NB4 (cell line): Measurements from ENCODE around the gene DNM1.

Source experiments
- DNase-seq: peaks from one replicate; pipeline ENCODE4 v3.0.0; 2010; ENCODE audit warnings: low read depth
- H3K4me3 ChIP-seq: one replicate; pipeline ENCODE4 v1.5.1; 2011; ENCODE audit warnings: mild to moderate bottlenecking, low read depth, low read length, moderate library complexity
- MYC ChIP-seq: IDR thresholded peaks from 2 replicates; pipeline ENCODE4 v1.6.1; 2011; ENCODE audit warnings: low read depth, low read length
- POLR2A ChIP-seq: IDR thresholded peaks from 2 replicates; pipeline ENCODE4 v1.6.1; 2011; ENCODE audit warnings: mild to moderate bottlenecking; ENCODE audit not compliant: insufficient read length; ENCODE audit errors: extremely low read depth
- TF ChIP-seq, protein P1 (sequence below): IDR thresholded peaks from one replicate; pipeline ENCODE4 v1.5.1; 2012; ENCODE audit warnings: low read depth, low read length
- TF ChIP-seq, protein P2 (sequence below): IDR thresholded peaks from 2 replicates; pipeline ENCODE4 v1.6.1; 2011; ENCODE audit warnings: low read depth, low read length

DNM1 gene

DNA sequence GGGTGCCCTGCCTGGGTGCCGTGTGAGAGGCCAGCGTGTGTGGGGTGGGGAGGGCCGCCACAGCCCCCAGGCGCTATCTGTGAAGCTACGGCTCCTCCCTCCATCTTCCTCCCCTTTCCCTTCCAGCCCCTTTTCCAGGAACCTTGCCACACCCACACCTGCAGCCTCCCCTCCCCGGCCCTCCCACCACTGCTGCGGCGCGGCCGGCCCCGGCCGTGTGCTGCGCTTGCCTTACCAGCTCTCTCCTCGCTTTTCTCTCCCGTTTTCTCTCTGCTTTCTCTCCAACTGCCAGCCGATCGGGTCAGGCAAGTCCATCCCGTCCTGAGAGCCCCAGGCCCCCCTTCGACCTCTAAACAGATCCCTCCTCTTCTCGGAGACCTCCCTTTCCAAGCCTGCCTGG is 51.2 kb downstream of the DNM1 start:
- no peak for DNase-seq
- H3K4me3 ChIP-seq, result no peak overlapping the region
- TF ChIP-seq, protein P1, sequence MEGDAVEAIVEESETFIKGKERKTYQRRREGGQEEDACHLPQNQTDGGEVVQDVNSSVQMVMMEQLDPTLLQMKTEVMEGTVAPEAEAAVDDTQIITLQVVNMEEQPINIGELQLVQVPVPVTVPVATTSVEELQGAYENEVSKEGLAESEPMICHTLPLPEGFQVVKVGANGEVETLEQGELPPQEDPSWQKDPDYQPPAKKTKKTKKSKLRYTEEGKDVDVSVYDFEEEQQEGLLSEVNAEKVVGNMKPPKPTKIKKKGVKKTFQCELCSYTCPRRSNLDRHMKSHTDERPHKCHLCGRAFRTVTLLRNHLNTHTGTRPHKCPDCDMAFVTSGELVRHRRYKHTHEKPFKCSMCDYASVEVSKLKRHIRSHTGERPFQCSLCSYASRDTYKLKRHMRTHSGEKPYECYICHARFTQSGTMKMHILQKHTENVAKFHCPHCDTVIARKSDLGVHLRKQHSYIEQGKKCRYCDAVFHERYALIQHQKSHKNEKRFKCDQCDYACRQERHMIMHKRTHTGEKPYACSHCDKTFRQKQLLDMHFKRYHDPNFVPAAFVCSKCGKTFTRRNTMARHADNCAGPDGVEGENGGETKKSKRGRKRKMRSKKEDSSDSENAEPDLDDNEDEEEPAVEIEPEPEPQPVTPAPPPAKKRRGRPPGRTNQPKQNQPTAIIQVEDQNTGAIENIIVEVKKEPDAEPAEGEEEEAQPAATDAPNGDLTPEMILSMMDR, result no peak
- TF ChIP-seq, protein P2, sequence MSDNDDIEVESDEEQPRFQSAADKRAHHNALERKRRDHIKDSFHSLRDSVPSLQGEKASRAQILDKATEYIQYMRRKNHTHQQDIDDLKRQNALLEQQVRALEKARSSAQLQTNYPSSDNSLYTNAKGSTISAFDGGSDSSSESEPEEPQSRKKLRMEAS, result no peak
- no peak for TF ChIP-seq MYC
- TF ChIP-seq POLR2A, result no peak

DNA sequence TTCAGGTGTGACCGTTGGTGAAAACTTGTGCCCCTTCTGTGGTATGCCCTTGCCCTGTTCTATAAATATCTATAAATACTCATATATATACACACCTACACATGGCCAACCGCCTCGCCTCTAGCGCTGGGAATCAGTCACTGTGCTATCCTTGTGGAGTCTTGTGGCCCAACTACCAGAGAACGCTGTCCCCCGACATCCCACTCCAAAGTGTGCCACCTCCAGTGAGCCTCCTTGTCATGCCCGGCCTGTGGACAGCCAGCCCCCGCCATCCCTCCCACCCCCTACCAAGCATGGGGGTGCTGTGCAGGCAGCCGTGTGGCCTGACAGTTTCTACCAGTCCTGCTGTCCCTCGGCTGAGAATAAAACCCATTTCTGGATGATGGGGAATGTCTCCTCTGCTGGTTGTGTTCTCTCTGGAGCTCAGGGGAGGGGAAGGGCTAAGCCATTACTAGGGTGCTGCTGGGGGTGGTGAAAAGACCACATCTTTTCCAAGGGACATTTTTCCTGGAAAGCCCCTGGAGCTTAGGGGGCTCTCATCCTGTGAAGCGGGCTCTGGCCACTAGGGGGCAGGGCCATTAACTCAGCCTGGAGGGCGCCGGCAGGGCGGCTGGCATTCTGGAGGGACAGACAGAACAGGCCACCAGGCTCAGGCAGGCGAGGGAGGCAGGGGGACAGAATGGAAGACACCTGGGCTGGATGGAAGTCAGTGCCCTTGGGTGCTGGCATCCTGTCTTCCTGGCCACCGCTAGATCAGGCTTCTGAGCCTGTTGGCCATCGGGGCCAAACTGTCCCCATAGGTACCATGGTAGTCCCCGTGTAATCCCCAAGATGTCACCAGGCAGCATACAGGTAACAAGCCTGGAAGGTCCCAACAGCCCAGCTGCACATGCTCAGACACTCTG is 51.9 kb downstream of the DNM1 start:
- no peak for TF ChIP-seq MYC
- TF ChIP-seq, protein P1, result peak; percentile 94

DNA sequence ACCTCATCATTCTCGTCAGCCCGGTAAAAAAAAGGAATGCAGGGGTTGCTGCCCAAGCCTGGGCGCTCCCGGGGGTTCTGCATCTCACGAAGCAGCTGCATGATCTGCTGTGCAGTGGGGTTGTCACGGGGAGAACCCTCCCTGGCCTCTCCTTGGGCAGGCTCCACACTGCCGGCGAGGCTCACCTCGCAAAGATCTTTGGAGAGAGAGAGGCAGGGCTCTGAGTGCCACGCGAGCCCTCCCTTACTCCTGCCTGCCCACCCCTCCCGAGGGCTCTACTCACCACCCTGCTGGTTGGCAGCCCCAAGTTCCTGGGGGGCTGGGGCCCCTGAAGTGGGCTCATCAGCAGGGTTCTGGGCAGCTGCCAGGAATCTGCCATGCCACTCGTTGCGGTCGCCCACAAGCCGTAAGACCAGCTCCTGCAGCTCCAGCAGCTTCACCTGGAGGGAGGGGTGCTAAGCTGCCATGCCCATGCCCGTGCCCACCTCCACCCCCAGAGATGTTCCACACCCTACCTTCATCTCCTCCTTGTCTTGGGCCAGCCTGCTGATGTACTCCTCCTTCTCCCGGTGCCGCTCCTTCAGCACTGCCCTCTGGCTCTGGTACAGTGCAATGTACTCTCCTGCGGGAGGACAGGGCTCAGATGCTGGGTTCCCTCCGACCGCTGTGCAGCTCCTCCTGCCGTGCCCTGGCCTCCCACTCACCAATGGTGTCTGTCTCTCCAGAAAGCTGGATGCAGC is 54.1 kb downstream of the DNM1 start:
- TF ChIP-seq POLR2A (no peak), MYC (no peak)
- TF ChIP-seq, protein P2, result no peak
- TF ChIP-seq, protein P1, result no peak
- H3K4me3 ChIP-seq, result no peak overlapping the region
- DNase-seq, result no peak

More for the DNA sequence above, 51.9 kb downstream of the DNM1 start:
- peak; percentile 57 for DNase-seq
- no peak overlapping the region for H3K4me3 ChIP-seq

DNA sequence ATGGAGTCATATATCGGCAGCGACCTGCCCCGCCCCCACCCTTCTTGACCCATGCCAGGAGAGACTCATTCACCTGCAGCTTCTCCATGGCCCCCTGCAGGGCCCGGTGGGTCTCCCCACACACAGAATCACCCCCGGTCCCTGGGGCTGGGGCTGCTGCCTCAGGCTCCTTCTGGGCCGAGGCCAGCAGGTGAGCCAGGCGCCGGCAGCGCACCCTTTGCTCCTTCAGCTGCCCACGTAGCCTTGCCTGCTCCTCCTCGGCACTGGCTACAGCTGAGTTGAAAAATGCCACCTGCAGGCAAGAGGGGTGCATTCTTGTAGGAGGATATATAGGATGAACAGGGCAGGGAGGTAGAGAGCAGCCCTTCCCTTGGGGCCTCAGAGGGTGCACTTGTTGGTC is 54.7 kb downstream of the DNM1 start:
- no peak for DNase-seq
- TF ChIP-seq, protein P1, result no peak
- TF ChIP-seq POLR2A (no peak), MYC (no peak)
- TF ChIP-seq, protein P2, result no peak
- H3K4me3 ChIP-seq, result no peak overlapping the region

DNA sequence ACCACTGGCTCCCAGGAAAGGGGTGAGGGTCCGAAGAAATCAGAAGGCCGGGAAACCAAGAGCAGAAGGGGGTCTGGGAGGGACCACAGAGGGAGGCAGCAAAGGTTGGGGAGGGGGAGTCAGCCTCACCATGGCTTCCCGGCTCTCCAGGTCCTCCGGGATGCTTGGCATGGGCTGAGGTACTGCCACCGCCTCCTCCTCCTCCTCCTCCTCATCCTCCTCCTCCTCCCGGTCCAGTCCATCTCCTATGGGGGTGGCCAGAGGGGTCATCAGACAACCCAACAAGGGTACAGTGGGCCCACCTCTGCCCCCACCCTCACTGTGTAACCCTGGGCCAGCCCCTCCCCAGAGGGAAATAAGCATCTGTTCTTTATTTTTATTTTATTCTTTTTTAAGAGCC is 55.1 kb downstream of the DNM1 start:
- TF ChIP-seq, protein P2, result no peak
- TF ChIP-seq MYC (no peak), POLR2A (no peak)
- TF ChIP-seq, protein P1, result no peak
- H3K4me3 ChIP-seq, result no peak overlapping the region
- DNase-seq, result no peak
